GM12874 (cell line): ENCODE data around the gene NECTIN2.
A peak's percentile ranks its signal among the peaks of the same experiment; 100 is the strongest.

Experiments used
- CTCF ChIP-seq: IDR thresholded peaks from 2 replicates; pipeline ENCODE4 v1.5.1; 2011; ENCODE audit warnings: low read depth, mild to moderate bottlenecking, control low read depth, low read length, moderate library complexity; ENCODE audit not compliant: insufficient read depth

The NECTIN2 gene

GRCh38 chr19:44807652-44808462 is 38.2 kb upstream of the NECTIN2 start:
- peak; percentile 42; the same call in 1 of the 2 replicates for TF ChIP-seq CTCF

GRCh38 chr19:44808463-44809371 is 37.4 kb upstream of the NECTIN2 start, which contains the start of gene BCAM:
TSS of gene BCAM (plus strand) at chr19:44809103. CDS start at chr19:44809125, 22 bp downstream.
- TF ChIP-seq CTCF, result no peak

GRCh38 chr19:44809577-44810233 is 36.4 kb upstream of the NECTIN2 start:
- TF ChIP-seq CTCF, result no peak

GRCh38 chr19:44810234-44811121 is 35.6 kb upstream of the NECTIN2 start:
- no peak for TF ChIP-seq CTCF

GRCh38 chr19:44811122-44811419 is 35.0 kb upstream of the NECTIN2 start:
- TF ChIP-seq CTCF, result no peak

GRCh38 chr19:44812142-44812718 is 33.9 kb upstream of the NECTIN2 start:
- no peak for TF ChIP-seq CTCF
